Gastroesophageal sphincter (tissue), 4 donors: ENCODE measurements around the gene WDFY3. TPM values are rescaled to one million over a fixed set of nuclear protein-coding genes. Genes with fewer than 3 reads are reported as not detected.

ENCODE experiments used
- ATAC-seq: fragments of 150-250 bp; one replicate; pipeline ENCODE4 v1.9.1; 2016; ENCODE audit warnings: mild to moderate bottlenecking, moderate library complexity
- H3K27ac ChIP-seq, 4 donors: fragments of 200-600 bp; sonication (generic) in 3 of 4; 1 replicate in 3 of 4; 2 replicates in 1 of 4; pipeline ENCODE4 v1.5.1; 2016 to 2019
- H3K27me3 ChIP-seq: fragments of 200-600 bp; sonication (generic); one replicate; pipeline ENCODE4 v1.5.1; 2019
- H3K36me3 ChIP-seq, 2 donors: fragments of 200-600 bp; sonication (generic); one replicate each; pipeline ENCODE4 v1.5.1; 2019; ENCODE audit warnings: control low read depth in 1 of 2
- H3K4me1 ChIP-seq, 3 donors: fragments of 200-600 bp; sonication (generic); 1 replicate in 2 of 3; 2 replicates in 1 of 3; pipeline ENCODE4 v1.5.1; 2016 to 2019; ENCODE audit warnings: control low read depth in 2 of 3
- H3K4me3 ChIP-seq, 2 donors: fragments of 200-600 bp; sonication (generic); one replicate each; pipeline ENCODE4 v1.5.1; 2019; ENCODE audit warnings: mild to moderate bottlenecking in 1 of 2, moderate library complexity in 1 of 2
- H3K9me3 ChIP-seq, 3 donors: fragments of 200-600 bp; sonication (generic); one replicate each; pipeline ENCODE4 v1.5.1; 2017 to 2019; ENCODE audit warnings: control low read depth in 2 of 3
- EP300 ChIP-seq: sonication (generic); formaldehyde crosslinking; IDR thresholded peaks from one replicate; pipeline ENCODE4 v1.6.1; 2017; ENCODE audit warnings: antibody characterized with exemption, mild to moderate bottlenecking
- POLR2A ChIP-seq, 2 donors: fragments of 450-650 bp; IDR thresholded peaks; one replicate each; pipeline ENCODE4 v1.6.1; 2017; ENCODE audit warnings: antibody characterized with exemption in 2 of 2, mild to moderate bottlenecking in 2 of 2, moderate library complexity in 1 of 2
- POLR2AphosphoS5 ChIP-seq: sonication (generic); formaldehyde crosslinking; IDR thresholded peaks from one replicate; pipeline ENCODE4 v1.6.1; 2017; ENCODE audit warnings: antibody characterized with exemption
- WGBS, 2 donors: methylation state at CpG; one replicate each; pipeline ENCODE4 v1.1.5; 2018; ENCODE audit warnings: low coverage in 1 of 2; 5-methylcytosine and 5-hydroxymethylcytosine counted together
- total RNA-seq, 4 donors: library from RNA; depleted of rRNA; stranded (reverse); fragments of >200 nt; gene quantifications; one replicate each; pipeline ENCODE4 v1.1.0, GENCODE V29; 2016
- TF ChIP-seq, protein P1 (sequence below), 4 experiments: fragments of 200-600 bp in 2 of 4; fragments of 450-650 bp in 2 of 4; sonication (generic) in 1 of 4; IDR thresholded peaks; one replicate each; pipeline ENCODE4 v1.5.1; 2017 to 2019; ENCODE audit warnings: antibody characterized with exemption in 4 of 4, mild to moderate bottlenecking in 2 of 4, moderate library complexity in 2 of 4

The WDFY3 gene
- total RNA-seq, 4 donors from 2014 or later: 76.7 to 140 (median 90.1) TPM

DNA sequence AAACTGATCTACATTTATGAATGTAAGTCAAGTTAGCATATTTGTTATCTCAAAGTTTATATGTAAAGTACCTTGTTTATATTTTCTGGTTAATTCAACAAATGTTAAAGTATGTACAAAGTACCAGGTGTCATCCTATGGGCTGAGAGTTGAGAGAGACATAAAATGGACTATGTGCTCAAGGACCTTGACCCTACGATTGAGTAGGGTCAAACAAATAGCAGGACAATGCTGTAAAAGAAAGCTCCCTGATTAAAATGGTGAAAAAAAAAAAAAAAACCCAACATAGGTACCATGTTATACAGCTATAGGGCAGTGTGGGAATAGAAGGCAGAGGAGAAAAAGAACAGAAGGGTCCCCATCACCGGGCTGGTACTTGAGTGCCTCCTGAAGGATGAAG lies 260.2 kb downstream of the WDFY3 start:
- peaks cover 8 to 99% of the 10 kb centered on the region in 2 donors for H3K36me3 ChIP-seq
- no peaks in the 10 kb centered on the region for H3K27me3 ChIP-seq
- WGBS, 2 donors: 69% methylated on average over 2 of the region's 2 CpGs; no CpG with 5 or more reads in 1 of the 2 donors
- no peak overlapping the region for H3K4me3 ChIP-seq
- H3K9me3 ChIP-seq: no peaks in the 10 kb centered on the region
- no peak for ATAC-seq
- H3K27ac ChIP-seq: no peak overlapping the region
- TF ChIP-seq POLR2AphosphoS5 (no peak), EP300 (no peak), POLR2A (IDR thresholded peaks at IDR 0.05) (no peak)
- TF ChIP-seq, protein P1, sequence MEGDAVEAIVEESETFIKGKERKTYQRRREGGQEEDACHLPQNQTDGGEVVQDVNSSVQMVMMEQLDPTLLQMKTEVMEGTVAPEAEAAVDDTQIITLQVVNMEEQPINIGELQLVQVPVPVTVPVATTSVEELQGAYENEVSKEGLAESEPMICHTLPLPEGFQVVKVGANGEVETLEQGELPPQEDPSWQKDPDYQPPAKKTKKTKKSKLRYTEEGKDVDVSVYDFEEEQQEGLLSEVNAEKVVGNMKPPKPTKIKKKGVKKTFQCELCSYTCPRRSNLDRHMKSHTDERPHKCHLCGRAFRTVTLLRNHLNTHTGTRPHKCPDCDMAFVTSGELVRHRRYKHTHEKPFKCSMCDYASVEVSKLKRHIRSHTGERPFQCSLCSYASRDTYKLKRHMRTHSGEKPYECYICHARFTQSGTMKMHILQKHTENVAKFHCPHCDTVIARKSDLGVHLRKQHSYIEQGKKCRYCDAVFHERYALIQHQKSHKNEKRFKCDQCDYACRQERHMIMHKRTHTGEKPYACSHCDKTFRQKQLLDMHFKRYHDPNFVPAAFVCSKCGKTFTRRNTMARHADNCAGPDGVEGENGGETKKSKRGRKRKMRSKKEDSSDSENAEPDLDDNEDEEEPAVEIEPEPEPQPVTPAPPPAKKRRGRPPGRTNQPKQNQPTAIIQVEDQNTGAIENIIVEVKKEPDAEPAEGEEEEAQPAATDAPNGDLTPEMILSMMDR (IDR thresholded peaks at IDR 0.05): no peak
- H3K4me1 ChIP-seq: no peaks in the 10 kb centered on the region

DNA sequence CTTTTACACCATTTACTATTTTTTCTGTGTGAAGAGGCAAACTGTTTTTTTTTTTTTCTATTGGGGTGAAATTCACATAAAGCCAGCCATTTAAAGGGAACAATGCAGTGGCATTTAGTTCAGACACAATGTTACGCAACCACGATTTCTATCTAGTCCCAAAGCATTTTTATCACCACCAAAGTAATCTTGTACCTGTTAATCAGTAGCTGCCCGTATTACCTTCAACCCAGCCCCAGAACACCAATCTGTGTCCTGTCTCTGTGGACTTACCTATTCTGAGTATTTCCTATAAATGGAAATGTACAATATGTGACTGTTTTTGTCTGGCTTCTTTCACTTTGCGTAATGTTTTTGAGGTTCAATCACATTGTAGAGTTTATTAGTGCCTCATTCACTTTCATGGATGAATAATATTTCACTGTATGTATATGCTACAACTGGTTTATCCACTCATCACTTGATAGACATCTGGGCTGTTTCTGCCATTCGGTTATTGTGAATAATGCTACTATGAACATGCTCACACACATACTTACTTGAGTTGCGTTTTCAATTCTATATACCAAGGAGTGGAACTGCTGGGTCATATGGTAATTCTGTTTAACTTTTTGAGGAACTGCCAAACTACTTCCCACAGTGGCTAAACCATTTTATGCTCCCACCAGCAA lies 267.4 kb downstream of the WDFY3 start:
- Histone ChIP-seq H3K36me3 (peaks cover 0 to 97% of the 10 kb centered on the region in 2 donors), H3K9me3 (no peaks in the 10 kb centered on the region), H3K27ac (no peak overlapping the region), H3K27me3 (no peaks in the 10 kb centered on the region), H3K4me3 (no peak overlapping the region), H3K4me1 (no peaks in the 10 kb centered on the region)
- 83 to 90% methylated on average over 3 to 6 of the region's 6 CpGs for WGBS, 2 donors
- TF ChIP-seq, protein P1 (IDR thresholded peaks at IDR 0.05): no peak
- TF ChIP-seq POLR2A (IDR thresholded peaks at IDR 0.05) (no peak), EP300 (no peak), POLR2AphosphoS5 (no peak)
- no peak for ATAC-seq

DNA sequence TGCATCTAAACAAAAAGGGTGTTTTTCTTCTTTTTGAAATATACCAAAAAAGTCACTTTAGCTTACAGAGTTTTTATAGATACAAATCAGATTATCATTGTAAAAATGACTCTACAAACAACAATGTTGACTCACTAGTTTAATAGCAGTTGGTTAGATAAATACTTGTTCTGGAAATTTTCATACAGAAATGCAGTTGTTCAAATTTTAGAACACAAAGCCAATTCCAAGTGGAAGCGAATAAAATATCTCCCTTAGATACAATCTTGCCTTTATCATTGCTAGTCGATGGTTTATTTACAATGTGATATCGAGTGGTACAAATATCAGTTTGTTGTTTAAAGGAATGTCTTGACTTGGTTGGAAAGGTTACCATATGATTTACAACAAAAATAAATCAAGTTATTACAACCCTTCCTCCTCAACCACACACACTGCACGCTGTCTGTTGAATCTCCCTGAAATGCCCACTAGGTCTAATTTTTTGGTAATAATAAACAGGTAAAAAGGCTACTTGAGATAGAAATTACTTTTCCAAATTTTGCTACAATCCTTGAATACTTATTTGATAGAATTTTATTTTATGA lies 268.8 kb downstream of the WDFY3 start:
- peaks cover 0 to 97% of the 10 kb centered on the region in 2 donors for H3K36me3 ChIP-seq
- 66 to 85% methylated on average over 3 to 4 of the region's 4 CpGs for WGBS, 2 donors
- no peak for ATAC-seq

DNA sequence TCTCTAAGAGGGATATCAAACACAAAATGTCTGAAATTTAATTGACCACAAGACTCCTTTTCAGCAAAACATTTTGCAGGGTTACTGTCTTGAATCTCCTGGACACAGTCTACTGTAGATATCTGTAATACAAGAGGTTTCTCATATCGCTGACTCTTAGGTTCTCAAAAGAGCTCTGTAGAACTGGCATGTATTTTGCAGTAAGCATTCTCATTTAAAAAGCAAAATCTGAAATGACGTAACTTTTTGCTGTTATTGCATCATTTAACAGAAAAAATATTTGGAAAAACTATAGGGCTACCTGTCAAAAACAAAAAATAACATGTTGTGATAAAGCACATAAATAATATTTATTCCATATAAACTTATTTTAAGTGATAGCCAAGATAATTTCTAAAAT lies 269.3 kb downstream of the WDFY3 start:
- H3K9me3 ChIP-seq: no peaks in the 10 kb centered on the region
- H3K4me3 ChIP-seq: no peak overlapping the region
- no peak overlapping the region for H3K27ac ChIP-seq
- no peaks in the 10 kb centered on the region for H3K27me3 ChIP-seq
- 84 to 91% methylated on average over 2 of the region's 2 CpGs for WGBS, 2 donors
- peaks cover 0 to 97% of the 10 kb centered on the region in 2 donors for H3K36me3 ChIP-seq
- TF ChIP-seq, protein P1 (IDR thresholded peaks at IDR 0.05): no peak
- H3K4me1 ChIP-seq: no peaks in the 10 kb centered on the region
- ATAC-seq: no peak

More for the DNA sequence above, 268.8 kb downstream of the WDFY3 start:
- TF ChIP-seq, protein P1 (IDR thresholded peaks at IDR 0.05): no peak
- no peak for TF ChIP-seq POLR2AphosphoS5
- H3K9me3 ChIP-seq: no peaks in the 10 kb centered on the region
- no peak overlapping the region for H3K4me3 ChIP-seq
- no peak overlapping the region for H3K27ac ChIP-seq
- no peaks in the 10 kb centered on the region for H3K27me3 ChIP-seq
- no peaks in the 10 kb centered on the region for H3K4me1 ChIP-seq

DNA sequence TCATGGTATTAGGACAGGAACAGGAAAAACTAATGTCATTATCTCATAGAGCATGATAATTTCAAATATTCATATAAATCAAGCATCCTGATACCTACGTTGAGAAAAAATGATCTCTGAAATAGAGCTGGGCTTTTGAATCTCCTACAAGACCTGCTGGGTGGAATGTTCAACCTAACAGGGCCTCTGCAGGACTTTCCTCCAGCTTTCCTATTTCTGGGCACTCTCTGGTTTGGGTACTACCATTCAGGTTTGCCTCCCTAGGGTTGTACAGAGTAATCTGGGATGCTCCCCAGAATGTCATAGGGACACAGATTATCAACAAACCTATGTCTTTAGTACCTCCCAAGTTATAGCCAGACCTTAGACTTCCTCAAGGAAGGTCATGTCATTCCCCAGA lies 274.7 kb downstream of the WDFY3 start:
- Histone ChIP-seq H3K36me3 (peaks cover 0 to 99% of the 10 kb centered on the region in 2 donors), H3K27ac (no peak overlapping the region), H3K9me3 (no peaks in the 10 kb centered on the region), H3K27me3 (no peaks in the 10 kb centered on the region), H3K4me1 (peaks cover 0 to 8% (median 0%) of the 10 kb centered on the region in 3 donors), H3K4me3 (no peak overlapping the region)
- TF ChIP-seq EP300: no peak
- 89 to 100% methylated on average over 1 of the region's 1 CpG for WGBS, 2 donors
- no peak for ATAC-seq
